Skeletal muscle cell (primary cell): ENCODE results near the gene PLA1A.

Experiments
- DNase-seq: peaks from one replicate; pipeline ENCODE4 v3.0.0-alpha.2; 2010; ENCODE audit warnings: low read depth
- H3K4me3 ChIP-seq: 2 replicates; pipeline ENCODE4 v1.5.1; 2011; ENCODE audit warnings: low read depth, mild to moderate bottlenecking, control low read depth, low read length, moderate library complexity

PLA1A gene

DNA sequence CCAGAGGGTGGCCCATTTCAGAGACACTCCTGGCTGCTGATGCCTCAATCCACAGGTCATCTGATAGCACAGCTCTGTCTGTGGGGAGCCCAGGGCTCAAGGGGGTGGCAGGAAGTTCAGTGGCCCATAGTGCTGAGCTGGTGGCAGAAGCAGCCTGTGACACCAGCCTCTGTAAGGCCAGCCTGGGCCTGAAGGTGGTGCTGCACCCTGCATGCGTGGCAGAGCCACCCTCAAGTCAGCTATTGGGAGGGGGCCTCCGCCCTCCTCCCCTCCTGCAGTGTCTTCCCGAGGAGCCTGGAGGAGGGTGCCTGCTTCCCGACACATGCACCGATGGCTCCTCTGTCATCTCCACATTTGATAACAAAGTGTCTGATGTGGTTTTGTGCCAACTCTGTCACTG lies 3.0 kb downstream of the PLA1A start:
- DNase-seq: no peak
- H3K4me3 ChIP-seq: no peak overlapping the region

DNA sequence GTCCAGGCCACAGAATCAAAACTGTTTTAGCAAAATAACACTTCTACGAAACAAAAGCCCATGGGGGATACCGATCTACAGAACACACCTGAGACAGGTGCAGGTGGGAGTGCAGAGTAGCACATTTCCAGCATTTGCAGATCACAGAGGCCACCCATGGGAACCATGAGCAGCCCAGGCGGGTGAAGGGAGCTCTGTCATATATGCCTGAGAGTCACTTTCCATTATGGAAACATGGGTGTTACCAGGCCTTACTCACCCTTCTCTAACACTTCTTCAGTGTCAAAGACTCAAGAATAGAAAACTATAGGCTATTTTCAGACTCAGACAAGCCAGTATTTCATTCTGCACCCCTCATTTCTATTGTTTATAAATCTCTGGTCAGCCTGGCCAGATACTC lies 3.5 kb downstream of the PLA1A start:
- DNase-seq: no peak
- no peak overlapping the region for H3K4me3 ChIP-seq

GRCh38 chr3:119602676-119603075 lies 5.0 kb downstream of the PLA1A start:
- DNase-seq: no peak
- H3K4me3 ChIP-seq: no peak overlapping the region

DNA sequence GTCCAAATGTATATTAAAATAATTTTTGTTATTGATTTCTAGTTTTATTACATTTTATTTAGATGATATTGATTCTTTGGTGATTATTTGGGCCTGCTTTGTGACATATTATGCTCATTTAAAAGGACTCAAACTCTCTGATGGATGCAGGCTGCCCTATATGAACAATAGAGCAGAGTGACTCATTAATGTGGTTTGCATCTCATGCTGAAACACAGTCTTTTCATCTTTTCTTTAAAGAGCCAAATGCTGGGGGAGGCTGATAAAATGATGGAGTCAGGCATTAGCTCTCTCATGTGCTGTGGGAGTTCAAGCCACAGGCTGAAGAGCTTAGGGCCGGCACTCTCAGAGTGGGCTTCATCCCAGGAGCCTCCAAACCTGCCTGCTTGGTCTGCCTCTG lies 7.2 kb downstream of the PLA1A start:
- no peak overlapping the region for H3K4me3 ChIP-seq
- DNase-seq: peak; percentile 23

- DNase-seq: no peak
- no peak overlapping the region for H3K4me3 ChIP-seq
Observed at GRCh38 chr3:119608405-119609000, 10.8 kb downstream of the PLA1A start.

GRCh38 chr3:119609301-119609700 lies 11.6 kb downstream of the PLA1A start:
- no peak for DNase-seq
- no peak overlapping the region for H3K4me3 ChIP-seq

- H3K4me3 ChIP-seq: no peak overlapping the region
- DNase-seq: no peak
Observed at GRCh38 chr3:119611664-119612063, 14.0 kb downstream of the PLA1A start.

- H3K4me3 ChIP-seq: no peak overlapping the region
- DNase-seq: no peak
Observed at GRCh38 chr3:119613201-119613600, 15.5 kb downstream of the PLA1A start.

DNA sequence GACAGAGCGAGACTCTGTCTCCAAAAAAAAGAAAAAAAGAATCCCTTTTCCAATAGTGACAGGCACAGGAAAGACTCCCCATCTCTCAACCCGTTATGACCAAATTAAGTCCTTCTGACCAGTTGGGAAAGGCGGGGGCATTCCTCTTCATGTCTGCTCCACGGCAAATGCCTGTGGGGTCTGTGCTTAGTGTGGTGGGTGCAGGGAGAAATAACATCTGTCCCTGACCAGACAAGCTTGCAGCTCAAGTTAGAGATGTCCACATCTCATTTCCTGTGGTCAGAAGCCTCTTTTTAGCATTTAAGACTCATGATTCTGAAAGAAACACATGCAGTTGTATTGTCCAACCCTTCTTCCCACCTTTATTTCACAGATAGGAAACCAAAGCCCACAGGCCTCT lies 16.2 kb downstream of the PLA1A start:
- no peak overlapping the region for H3K4me3 ChIP-seq
- no peak for DNase-seq

DNA sequence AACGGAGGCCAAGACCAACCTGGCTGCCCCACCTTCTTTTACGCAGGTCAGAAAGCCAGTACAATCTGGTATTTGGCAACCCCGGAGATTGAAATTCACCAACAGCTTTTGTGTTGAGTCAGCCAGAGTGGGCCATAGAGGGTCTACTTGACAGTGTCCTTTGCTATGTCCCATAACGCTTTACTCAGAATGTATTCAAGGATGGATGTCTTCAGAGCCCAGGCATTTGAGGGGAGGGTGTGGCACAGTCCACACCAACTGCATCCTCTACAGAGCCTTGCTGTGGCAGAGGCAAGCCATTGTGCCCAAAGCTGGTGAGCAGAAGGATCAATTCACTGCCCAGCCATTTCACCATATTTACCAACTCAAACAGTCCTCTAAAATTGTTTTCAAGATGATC lies 18.4 kb downstream of the PLA1A start:
- DNase-seq: no peak
- H3K4me3 ChIP-seq: no peak overlapping the region

DNA sequence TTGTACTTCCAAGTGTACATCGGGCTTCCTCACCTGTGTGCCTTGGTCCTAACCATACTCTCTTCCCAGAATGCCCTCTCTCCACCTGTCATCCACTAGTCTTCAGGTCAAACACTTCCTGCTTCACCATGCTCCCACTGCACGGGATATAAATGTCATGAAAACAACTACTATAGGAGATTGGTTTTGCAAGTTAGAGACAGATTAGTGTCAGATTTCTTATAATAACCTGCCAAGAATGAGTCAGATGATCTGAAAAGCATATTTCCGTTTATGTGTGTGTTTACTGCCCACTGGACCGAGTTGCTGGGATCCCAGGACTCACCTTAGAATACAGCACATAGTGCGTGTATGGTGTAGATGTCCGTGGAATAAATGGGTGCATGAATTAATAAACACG lies 21.4 kb downstream of the PLA1A start:
- no peak overlapping the region for H3K4me3 ChIP-seq
- no peak for DNase-seq

DNA sequence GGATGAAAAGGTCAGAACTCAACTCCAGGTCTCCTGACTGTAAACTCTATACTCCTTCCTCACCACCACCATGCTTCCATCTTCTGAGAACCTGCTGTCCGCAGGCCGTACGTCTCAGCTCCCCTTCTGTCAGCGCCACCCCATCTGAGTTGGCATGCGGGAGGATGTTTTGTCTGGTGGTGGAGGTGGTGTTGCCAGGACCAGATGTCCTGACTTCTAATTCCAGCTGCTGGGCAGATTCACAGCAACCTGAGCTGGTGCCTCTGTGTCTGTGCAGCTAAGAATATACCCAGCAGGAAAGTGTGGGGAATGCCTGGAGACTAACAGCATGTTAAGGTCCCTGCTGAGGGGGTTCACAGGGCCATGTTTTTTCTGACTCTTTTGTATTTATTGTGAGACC lies 23.2 kb downstream of the PLA1A start:
- DNase-seq: no peak
- H3K4me3 ChIP-seq: no peak overlapping the region

DNA sequence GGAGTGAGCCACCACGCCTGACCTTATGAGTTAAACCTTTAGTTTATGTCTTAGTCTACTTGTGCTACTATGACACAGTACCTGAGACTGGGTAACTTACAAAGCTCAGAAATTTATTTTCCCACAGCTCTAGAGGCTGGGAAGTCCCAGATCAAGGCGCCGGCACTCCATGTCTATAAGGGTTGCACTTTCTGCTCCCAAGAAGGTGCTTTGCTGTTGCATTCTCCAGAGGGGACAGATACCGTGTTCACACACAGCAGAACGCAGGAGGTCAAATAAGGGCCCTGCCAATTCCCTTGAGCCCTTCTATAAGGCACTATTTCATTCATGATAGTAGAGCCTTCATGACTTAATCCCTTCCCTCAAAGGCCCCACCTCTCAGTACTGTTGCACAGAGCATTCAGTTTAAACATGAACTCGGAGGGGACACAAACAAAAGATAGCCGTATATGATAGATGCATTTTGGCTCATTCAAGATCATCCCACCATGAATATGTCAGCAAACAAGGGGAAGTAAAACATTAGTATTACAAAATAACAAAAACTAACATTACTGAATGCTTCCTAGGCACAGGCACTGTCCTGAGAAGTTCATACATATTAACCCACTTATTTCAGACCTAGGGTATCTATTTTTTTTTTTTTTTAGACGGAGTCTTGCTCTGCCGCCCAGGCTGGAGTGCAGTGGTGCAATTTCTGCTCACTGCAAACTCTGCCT lies 26.5 kb downstream of the PLA1A start:
- H3K4me3 ChIP-seq: no peak overlapping the region
- DNase-seq: no peak

GRCh38 chr3:119625451-119626153 lies 27.9 kb downstream of the PLA1A start:
- no peak for DNase-seq
- H3K4me3 ChIP-seq: no peak overlapping the region

DNA sequence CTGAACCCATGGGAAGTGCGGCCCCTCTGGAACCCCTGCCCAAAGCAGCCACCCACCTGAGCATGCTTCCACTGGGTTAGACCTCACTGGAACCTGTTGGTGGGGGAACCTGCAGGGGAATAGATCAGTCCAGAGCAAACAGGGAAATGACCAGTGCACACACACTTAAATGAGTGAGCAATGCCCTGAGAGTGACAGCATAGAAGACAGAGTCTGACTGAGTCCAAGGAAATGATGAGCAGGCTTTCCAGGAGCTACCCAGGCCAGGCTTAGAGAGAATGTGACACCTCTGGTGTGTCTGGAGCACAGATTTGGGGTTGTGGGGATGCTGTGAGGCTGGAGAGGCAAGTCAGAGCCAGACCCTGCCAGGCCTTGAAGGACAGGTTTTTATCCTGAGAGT lies 28.5 kb downstream of the PLA1A start:
- DNase-seq: no peak
- H3K4me3 ChIP-seq: no peak overlapping the region

DNA sequence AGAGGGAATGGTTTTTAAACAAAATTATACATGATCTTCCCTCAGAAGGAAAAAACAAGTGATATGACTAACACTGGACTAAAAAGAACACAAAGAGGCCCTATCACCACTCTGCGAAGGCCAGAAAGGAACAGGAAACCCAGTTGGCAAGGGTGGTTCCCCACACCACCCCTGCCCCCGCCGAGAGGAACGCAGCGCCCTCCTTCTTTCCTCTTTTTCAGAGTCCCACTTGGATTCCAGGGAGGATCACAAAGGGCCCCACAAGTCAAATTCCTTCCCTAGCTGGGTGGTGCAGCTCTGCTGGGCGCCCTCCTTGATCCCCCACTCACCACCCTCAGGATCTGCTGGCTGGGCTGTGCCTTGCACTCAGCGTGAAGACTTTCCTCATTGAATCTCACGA lies 29.8 kb downstream of the PLA1A start:
- H3K4me3 ChIP-seq: no peak overlapping the region
- no peak for DNase-seq

DNA sequence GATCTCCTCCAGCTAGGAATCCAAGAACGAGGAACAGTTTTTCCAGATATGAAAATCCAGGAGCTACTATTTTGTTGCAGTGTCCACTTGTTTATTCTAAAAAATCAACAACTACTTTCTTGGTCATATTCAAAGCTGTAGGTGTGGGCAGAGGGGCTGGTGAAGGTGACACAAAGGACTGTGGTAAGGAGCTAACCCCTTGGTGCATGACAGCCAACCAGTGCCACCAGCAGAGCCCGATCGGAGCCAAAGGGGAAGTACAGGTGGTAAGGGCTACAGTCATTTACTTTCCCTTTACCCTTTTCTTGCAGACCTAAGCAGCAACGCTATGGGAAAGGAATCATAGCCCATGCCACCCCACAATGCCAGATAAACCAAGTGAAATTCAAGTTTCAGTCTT lies 30.7 kb downstream of the PLA1A start:
- no peak overlapping the region for H3K4me3 ChIP-seq
- DNase-seq: no peak

DNA sequence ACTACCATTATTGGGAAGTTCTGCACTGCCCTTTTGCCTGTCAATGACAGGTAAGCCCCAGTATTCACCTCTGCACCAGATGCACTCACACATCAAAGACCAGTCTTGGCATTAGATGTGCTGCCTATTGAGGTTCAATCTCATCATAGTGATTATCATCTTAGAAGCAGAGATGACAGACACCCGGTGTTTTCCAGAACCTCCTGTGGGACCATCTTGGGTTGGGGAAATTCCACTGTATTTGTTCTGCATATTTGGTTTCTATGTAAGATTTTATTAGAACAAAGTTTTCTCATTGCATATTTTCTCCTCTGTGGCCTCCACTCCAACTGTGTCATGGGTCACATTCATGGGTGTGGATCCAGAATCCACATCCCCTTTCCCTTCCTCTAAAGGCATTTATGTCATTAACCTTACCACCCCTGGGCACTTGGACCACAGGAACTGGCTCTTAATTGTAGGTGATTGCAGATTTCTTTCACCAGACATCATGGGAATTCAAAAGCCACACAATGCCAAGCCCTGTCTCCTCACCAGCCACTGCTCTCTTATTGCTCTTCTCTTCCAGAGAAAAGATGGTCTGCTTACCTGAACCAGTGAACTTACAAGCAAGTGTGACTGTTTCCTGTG lies 31.2 kb downstream of the PLA1A start:
- DNase-seq: no peak

GRCh38 chr3:119630128-119630879 lies 32.6 kb downstream of the PLA1A start:
- H3K4me3 ChIP-seq: no peak overlapping the region
- DNase-seq: no peak

More for the DNA sequence above, 31.2 kb downstream of the PLA1A start:
- no peak overlapping the region for H3K4me3 ChIP-seq

- no peak overlapping the region for H3K4me3 ChIP-seq
- no peak for DNase-seq
Observed at GRCh38 chr3:119630880-119631329, 33.2 kb downstream of the PLA1A start.
